ENCODE data around the gene CCDC137. TPM values are rescaled to one million over a fixed set of nuclear protein-coding genes. Genes with fewer than 3 reads are reported as not detected.
A peak's percentile ranks its signal among the peaks of the same experiment; 100 is the strongest.

CCDC137 gene
- total and polyA plus RNA-seq, 4 experiments from 2014 or later: 5.3 to 29.3 (median 22.5) TPM

DNA sequence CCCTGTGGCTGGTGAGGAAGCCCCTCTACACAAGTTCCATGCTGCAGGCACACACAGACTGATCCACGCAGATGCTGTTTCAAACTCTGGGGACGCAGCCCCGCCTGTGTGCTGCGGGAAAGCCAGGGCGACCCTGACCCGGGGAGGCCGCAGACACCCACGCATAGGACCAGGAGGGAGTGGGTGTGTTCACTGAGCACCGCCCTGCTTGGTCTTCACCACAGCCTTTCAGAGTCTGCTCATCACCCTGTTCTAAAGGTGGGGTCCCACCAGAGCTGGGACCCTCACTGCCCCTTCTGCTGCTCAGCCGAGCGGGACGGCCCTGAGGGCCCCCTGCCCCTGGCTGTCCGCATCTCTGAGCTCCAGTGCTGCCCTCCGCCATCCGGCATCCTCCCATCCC, 22.0 kb upstream of the CCDC137 start:
- H3K4me1 ChIP-seq (ENCODE audit: insufficient read depth, low read length): no peaks in the 10 kb centered on the region
- intact Hi-C loops (cut with micrococcal nuclease): no loop called here
- H3K27me3 ChIP-seq (ENCODE audit: insufficient read depth, low read length): no peaks in the 10 kb centered on the region
- Mint-ChIP-seq H3K27ac (no peak overlapping the region), H3K9me3 (peaks cover 0 to 4% (median 0%) of the 10 kb centered on the region in 8 donors), H3K4me3 (no peak overlapping the region), H3K27me3 (peaks cover 6 to 11% of the 10 kb centered on the region in 2 donors), H3K36me3 (no peaks in the 10 kb centered on the region), H3K4me1 (no peaks in the 10 kb centered on the region)
- no peak for DNase-seq
- no peak overlapping the region for H3K4me3 ChIP-seq (ENCODE audit: low read length in 2 of 2)
- H3K27ac ChIP-seq (ENCODE audit: low read depth, low read length): no peak overlapping the region
- CTCF ChIA-PET (ENCODE audit: partially characterized antibody): no interaction called here
- POLR2A ChIA-PET (ENCODE audit: partially characterized antibody): no interaction called here
- H3K9me3 ChIP-seq (ENCODE audit: control insufficient read depth in 1 of 2, low read length in 2 of 2): no peaks in the 10 kb centered on the region
- H3K36me3 ChIP-seq (ENCODE audit: insufficient read depth, low read length): no peaks in the 10 kb centered on the region

DNA sequence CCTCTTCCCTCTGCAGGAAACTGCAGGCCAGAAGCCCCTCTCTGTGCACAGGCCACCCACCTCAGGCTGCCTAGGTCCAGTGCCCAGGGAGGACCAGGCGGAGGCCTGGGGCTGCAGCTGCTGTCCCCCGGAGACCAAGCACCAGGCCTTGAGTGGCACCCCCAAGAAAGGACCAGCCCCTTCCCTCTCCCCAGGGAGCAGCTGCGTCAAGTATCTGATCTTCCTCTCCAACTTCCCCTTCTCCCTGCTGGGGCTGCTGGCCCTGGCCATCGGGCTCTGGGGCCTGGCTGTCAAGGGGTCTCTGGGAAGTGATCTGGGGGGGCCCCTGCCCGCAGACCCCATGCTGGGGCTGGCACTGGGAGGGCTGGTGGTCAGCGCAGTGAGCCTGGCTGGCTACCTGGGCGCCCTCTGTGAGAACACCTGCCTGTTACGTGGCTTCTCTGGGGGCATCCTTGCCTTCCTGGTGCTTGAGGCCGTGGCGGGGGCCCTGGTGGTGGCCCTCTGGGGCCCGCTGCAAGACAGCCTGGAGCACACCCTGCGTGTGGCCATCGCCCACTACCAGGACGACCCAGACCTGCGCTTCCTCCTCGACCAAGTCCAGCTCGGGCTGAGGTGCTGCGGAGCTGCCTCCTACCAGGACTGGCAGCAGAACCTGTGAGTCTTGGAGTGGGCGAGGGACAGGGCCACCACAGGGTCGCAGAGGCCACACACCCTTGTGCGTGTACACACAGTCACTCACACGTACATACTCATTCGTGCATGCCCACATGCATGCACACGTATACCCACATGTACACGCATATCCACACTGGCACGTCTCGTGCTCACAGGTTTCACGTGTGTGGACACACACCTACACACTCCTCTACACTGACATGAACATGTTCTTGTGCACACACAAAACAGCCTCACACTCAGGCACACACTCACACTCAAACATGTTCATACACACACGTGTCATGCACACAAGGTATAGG, 21.3 kb upstream of the CCDC137 start:
- Histone ChIP-seq H3K9me3 (ENCODE audit: control insufficient read depth in 1 of 2, low read length in 2 of 2) (no peaks in the 10 kb centered on the region), H3K4me3 (ENCODE audit: low read length in 2 of 2) (no peak overlapping the region), H3K36me3 (ENCODE audit: insufficient read depth, low read length) (no peaks in the 10 kb centered on the region), H3K4me1 (ENCODE audit: insufficient read depth, low read length) (no peaks in the 10 kb centered on the region), H3K27me3 (ENCODE audit: insufficient read depth, low read length) (no peaks in the 10 kb centered on the region), H3K27ac (ENCODE audit: low read depth, low read length) (no peak overlapping the region)
- DNase-seq: no peak
- H3K27ac Mint-ChIP-seq: no peak overlapping the region
- intact Hi-C loops (cut with micrococcal nuclease): no loop called here
- peaks cover 0 to 4% (median 0%) of the 10 kb centered on the region in 8 donors for H3K9me3 Mint-ChIP-seq
- ChIA-PET CTCF (ENCODE audit: partially characterized antibody) (no interaction called here), POLR2A (ENCODE audit: partially characterized antibody) (no interaction called here)
- H3K4me3 Mint-ChIP-seq: no peak overlapping the region
- no peaks in the 10 kb centered on the region for H3K4me1 Mint-ChIP-seq
- H3K36me3 Mint-ChIP-seq: no peaks in the 10 kb centered on the region
- H3K27me3 Mint-ChIP-seq: peaks cover 6 to 11% of the 10 kb centered on the region in 2 donors

DNA sequence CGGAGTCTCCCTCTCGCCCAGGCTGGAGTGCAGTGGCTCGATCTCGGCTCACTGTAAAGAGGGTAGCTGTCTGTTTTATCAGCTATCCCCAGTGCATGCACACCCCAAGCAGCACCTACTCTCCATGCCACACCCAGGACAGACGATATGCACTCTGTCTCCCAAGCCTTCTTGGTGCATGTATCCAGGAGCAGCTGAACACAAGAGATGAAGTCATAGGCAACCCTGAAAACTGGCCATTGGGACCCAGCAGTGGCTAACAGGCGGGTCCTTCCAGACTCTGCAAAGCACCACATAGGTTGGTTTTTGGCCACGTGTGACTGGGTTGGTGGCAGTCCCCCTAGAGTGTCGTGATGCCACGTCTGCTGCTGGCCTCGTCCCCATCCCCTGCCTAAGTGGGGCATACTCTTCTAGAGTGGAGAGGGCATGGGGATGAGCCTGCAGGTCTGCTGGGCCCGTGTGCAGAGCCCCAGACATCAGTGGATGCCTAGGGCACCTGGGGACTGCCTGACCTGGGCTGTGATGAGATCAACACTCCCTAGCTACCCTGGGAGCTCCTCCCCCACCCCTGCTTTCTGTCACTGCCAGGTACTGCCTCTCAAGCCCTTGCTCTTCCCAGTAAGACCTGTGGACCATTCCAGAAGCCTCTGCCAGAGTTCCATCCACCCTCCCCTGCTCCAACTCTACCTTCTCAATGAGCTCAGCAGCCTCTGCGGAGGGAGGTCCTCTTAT, 19.5 kb upstream of the CCDC137 start:
- H3K4me3 ChIP-seq (ENCODE audit: low read length in 2 of 2): no peak overlapping the region
- H3K27ac ChIP-seq (ENCODE audit: low read depth, low read length): no peak overlapping the region
- H3K4me3 Mint-ChIP-seq: no peak overlapping the region
- no peaks in the 10 kb centered on the region for H3K9me3 ChIP-seq (ENCODE audit: control insufficient read depth in 1 of 2, low read length in 2 of 2)
- H3K36me3 Mint-ChIP-seq: no peaks in the 10 kb centered on the region
- DNase-seq: no peak
- H3K4me1 Mint-ChIP-seq: peaks cover 0 to 5% (median 3%) of the 10 kb centered on the region in 4 donors
- H3K4me1 ChIP-seq (ENCODE audit: insufficient read depth, low read length): no peaks in the 10 kb centered on the region
- intact Hi-C loops (cut with micrococcal nuclease): no loop called here
- H3K9me3 Mint-ChIP-seq: peaks cover 0 to 4% (median 0%) of the 10 kb centered on the region in 8 donors
- CTCF ChIA-PET (ENCODE audit: partially characterized antibody): no interaction called here
- no peaks in the 10 kb centered on the region for H3K27me3 ChIP-seq (ENCODE audit: insufficient read depth, low read length)
- peak overlapping the region in 1 of 7 donors; percentile 41 for H3K27ac Mint-ChIP-seq
- no peaks in the 10 kb centered on the region for H3K36me3 ChIP-seq (ENCODE audit: insufficient read depth, low read length)
- POLR2A ChIA-PET (ENCODE audit: partially characterized antibody): no interaction called here
- H3K27me3 Mint-ChIP-seq: peaks cover 11 to 16% of the 10 kb centered on the region in 2 donors

DNA sequence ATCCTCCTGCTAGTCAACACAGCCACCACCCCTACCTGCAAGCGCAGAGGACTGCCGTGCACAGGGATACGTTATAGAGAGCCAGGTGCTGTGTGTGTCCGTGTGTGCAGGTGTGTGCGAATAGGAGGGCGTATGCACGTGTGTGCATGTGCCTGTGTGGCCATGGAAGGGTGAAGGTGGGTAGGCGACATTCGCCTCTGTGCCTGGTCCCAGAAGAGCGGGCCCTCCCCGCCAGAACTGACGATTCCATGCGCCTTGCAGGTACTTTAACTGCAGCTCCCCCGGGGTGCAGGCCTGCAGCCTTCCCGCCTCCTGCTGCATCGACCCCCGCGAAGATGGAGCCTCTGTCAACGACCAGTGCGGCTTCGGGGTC, 18.9 kb upstream of the CCDC137 start:
- H3K4me1 Mint-ChIP-seq: peaks cover 0 to 5% (median 3%) of the 10 kb centered on the region in 4 donors
- H3K4me3 Mint-ChIP-seq: no peak overlapping the region
- H3K36me3 Mint-ChIP-seq: no peaks in the 10 kb centered on the region
- H3K9me3 Mint-ChIP-seq: peaks cover 0 to 4% (median 0%) of the 10 kb centered on the region in 8 donors
- no peaks in the 10 kb centered on the region for H3K36me3 ChIP-seq (ENCODE audit: insufficient read depth, low read length)
- H3K27me3 Mint-ChIP-seq: peaks cover 11 to 16% of the 10 kb centered on the region in 2 donors
- DNase-seq: no peak
- ChIA-PET CTCF (ENCODE audit: partially characterized antibody) (no interaction called here), POLR2A (ENCODE audit: partially characterized antibody) (no interaction called here)
- no peak overlapping the region for H3K4me3 ChIP-seq (ENCODE audit: low read length in 2 of 2)
- H3K4me1 ChIP-seq (ENCODE audit: insufficient read depth, low read length): no peaks in the 10 kb centered on the region
- H3K27ac Mint-ChIP-seq: no peak overlapping the region
- no peaks in the 10 kb centered on the region for H3K27me3 ChIP-seq (ENCODE audit: insufficient read depth, low read length)
- intact Hi-C loops (cut with micrococcal nuclease): no loop called here
- no peaks in the 10 kb centered on the region for H3K9me3 ChIP-seq (ENCODE audit: control insufficient read depth in 1 of 2, low read length in 2 of 2)
- H3K27ac ChIP-seq (ENCODE audit: low read depth, low read length): no peak overlapping the region

DNA sequence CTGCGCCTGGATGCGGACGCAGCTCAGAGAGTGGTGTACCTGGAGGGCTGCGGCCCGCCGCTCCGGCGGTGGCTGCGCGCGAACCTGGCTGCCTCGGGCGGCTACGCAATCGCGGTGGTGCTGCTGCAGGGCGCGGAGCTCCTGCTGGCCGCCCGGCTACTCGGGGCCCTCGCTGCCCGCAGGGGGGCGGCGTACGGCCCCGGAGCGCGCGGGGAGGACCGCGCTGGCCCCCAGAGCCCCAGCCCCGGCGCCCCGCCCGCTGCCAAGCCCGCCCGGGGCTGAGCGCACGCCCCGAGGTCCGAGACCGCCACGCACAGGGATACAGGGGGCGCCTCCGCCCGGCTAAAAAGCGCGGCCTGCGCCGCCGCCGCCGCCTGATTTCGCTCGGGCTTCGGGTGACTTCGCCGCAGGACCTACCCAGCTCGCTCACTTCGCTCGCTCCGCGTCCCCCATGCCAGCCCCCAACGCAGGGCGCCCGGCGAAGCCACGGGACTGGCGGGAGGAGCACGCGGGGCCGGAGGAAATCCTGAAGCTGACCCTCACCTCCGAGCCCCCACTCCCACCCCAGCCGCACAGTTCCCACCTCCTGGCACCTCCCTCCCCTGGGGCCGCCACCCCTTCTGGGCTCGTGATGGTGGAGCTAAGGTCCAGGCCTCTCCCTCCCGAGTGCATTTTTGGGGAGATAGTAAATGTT, 18.4 kb upstream of the CCDC137 start:
- ChIA-PET CTCF (ENCODE audit: partially characterized antibody) (no interaction called here), POLR2A (ENCODE audit: partially characterized antibody) (no interaction called here)
- H3K36me3 Mint-ChIP-seq: no peaks in the 10 kb centered on the region
- H3K27me3 ChIP-seq (ENCODE audit: insufficient read depth, low read length): no peaks in the 10 kb centered on the region
- H3K27ac ChIP-seq (ENCODE audit: low read depth, low read length): no peak overlapping the region
- H3K4me3 ChIP-seq (ENCODE audit: low read length in 2 of 2): no peak overlapping the region
- no peak for DNase-seq
- H3K27ac Mint-ChIP-seq: no peak overlapping the region
- intact Hi-C loops (cut with micrococcal nuclease): no loop called here
- no peak overlapping the region for H3K4me3 Mint-ChIP-seq
- peaks cover 11 to 16% of the 10 kb centered on the region in 2 donors for H3K27me3 Mint-ChIP-seq
- peaks cover 4% of the 10 kb centered on the region for H3K4me1 ChIP-seq (ENCODE audit: insufficient read depth, low read length)
- H3K9me3 ChIP-seq (ENCODE audit: control insufficient read depth in 1 of 2, low read length in 2 of 2): no peaks in the 10 kb centered on the region
- H3K36me3 ChIP-seq (ENCODE audit: insufficient read depth, low read length): no peaks in the 10 kb centered on the region
- peaks cover 0 to 4% (median 0%) of the 10 kb centered on the region in 8 donors for H3K9me3 Mint-ChIP-seq
- H3K4me1 Mint-ChIP-seq: peaks cover 0 to 5% (median 3%) of the 10 kb centered on the region in 4 donors

DNA sequence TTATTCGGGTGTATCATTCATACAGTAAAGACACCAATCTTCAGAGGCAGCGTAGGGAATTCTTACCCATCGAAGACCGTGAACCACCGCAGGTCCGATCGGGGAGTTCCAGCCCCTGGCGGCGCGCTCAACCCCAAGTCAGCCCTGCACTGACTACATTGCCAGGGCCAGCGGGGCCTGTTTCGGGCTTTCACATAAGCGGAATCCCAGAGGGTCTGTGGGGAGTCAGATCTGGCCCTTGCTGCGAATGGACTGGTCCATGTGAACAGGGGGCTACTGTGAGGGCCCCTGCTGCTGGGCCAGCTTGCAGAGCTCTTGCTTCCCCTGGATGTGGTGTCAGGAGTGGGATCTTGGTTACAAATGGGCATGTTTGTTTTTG, 17.8 kb upstream of the CCDC137 start:
- no peak overlapping the region for H3K27ac Mint-ChIP-seq
- H3K9me3 Mint-ChIP-seq: peaks cover 0 to 4% (median 0%) of the 10 kb centered on the region in 8 donors
- Histone ChIP-seq H3K27ac (ENCODE audit: low read depth, low read length) (no peak overlapping the region), H3K36me3 (ENCODE audit: insufficient read depth, low read length) (no peaks in the 10 kb centered on the region), H3K9me3 (ENCODE audit: control insufficient read depth in 1 of 2, low read length in 2 of 2) (no peaks in the 10 kb centered on the region), H3K4me3 (ENCODE audit: low read length in 2 of 2) (no peak overlapping the region), H3K4me1 (ENCODE audit: insufficient read depth, low read length) (peaks cover 8% of the 10 kb centered on the region), H3K27me3 (ENCODE audit: insufficient read depth, low read length) (no peaks in the 10 kb centered on the region)
- CTCF ChIA-PET (ENCODE audit: partially characterized antibody): no interaction called here
- H3K4me1 Mint-ChIP-seq: peaks cover 3 to 9% (median 5%) of the 10 kb centered on the region in 4 donors
- peaks cover 14 to 19% of the 10 kb centered on the region in 2 donors for H3K27me3 Mint-ChIP-seq
- intact Hi-C loops (cut with micrococcal nuclease): no loop called here
- POLR2A ChIA-PET (ENCODE audit: partially characterized antibody): interaction anchor here (0.6 kb wide), 1 partner anchor 93 kb away, joined by 3 read pairs; no protein-coding TSS in a partner anchor
- H3K4me3 Mint-ChIP-seq: no peak overlapping the region
- no peaks in the 10 kb centered on the region for H3K36me3 Mint-ChIP-seq
- DNase-seq: no peak

DNA sequence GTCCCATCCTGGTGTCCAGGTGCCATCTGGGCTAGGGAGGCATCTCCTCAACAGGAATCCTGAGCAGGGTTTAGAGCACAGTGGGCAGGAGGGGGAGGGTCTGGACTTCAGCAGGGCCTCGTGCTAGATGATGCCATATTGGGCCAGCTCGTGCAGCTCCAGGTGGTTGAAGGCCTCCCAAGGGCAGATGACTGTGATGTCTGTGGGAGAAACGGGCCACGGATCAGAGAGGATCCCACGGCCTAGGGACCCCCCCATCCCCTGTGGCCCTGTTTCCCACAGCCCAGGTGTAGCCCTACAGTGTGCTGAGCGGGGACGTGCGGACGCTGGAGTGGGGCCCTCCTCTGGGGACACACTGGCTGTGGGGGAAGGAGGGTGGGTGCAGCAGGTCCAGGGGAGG, 15.6 kb upstream of the CCDC137 start:
- Histone ChIP-seq H3K4me1 (ENCODE audit: insufficient read depth, low read length) (peaks cover 8% of the 10 kb centered on the region), H3K9me3 (ENCODE audit: control insufficient read depth in 1 of 2, low read length in 2 of 2) (no peaks in the 10 kb centered on the region), H3K36me3 (ENCODE audit: insufficient read depth, low read length) (no peaks in the 10 kb centered on the region), H3K27ac (ENCODE audit: low read depth, low read length) (no peak overlapping the region), H3K27me3 (ENCODE audit: insufficient read depth, low read length) (no peaks in the 10 kb centered on the region), H3K4me3 (ENCODE audit: low read length in 2 of 2) (no peak overlapping the region)
- POLR2A ChIA-PET (ENCODE audit: partially characterized antibody): no interaction called here
- no peak for DNase-seq
- H3K9me3 Mint-ChIP-seq: peaks cover 0 to 4% (median 0%) of the 10 kb centered on the region in 8 donors
- H3K27me3 Mint-ChIP-seq: peaks cover 13 to 19% of the 10 kb centered on the region in 2 donors
- H3K4me3 Mint-ChIP-seq: no peak overlapping the region
- H3K4me1 Mint-ChIP-seq: peaks cover 3 to 14% (median 5%) of the 10 kb centered on the region in 4 donors
- no peaks in the 10 kb centered on the region for H3K36me3 Mint-ChIP-seq
- intact Hi-C loops (cut with micrococcal nuclease): no loop called here
- H3K27ac Mint-ChIP-seq: no peak overlapping the region
- CTCF ChIA-PET (ENCODE audit: partially characterized antibody): no interaction called here
